Measurements from ENCODE around the gene LRP3.
"Not testable (repeated sequence)": the region's sequence is repeated elsewhere in the genome, so short reads cannot be mapped to it uniquely, and the experiment has no call there.

Gene LRP3

GRCh38 chr19:33193865-33194362 is at the start of gene LRP3:
LRP3 (plus strand) TSS chr19:33194330; CDS start chr19:33194786, 456 bp downstream.
- no peak for DNase-seq (ENCODE audit: extremely low read depth in 1 of 2, low read depth in 1 of 2)

GRCh38 chr19:33146209-33146608 is 47.9 kb upstream of the LRP3 start:
- DNase-seq (ENCODE audit: extremely low read depth in 1 of 2, low read depth in 1 of 2), result no peak

GRCh38 chr19:33147538-33147937 is 46.6 kb upstream of the LRP3 start:
- DNase-seq (ENCODE audit: extremely low read depth in 1 of 2, low read depth in 1 of 2), result no peak

- DNase-seq (ENCODE audit: extremely low read depth in 1 of 2, low read depth in 1 of 2), result no peak
These were observed 43.1 kb upstream of the LRP3 start for GRCh38 chr19:33150852-33151518.

GRCh38 chr19:33152176-33152575 is 42.0 kb upstream of the LRP3 start:
- no peak for DNase-seq (ENCODE audit: extremely low read depth in 1 of 2, low read depth in 1 of 2)

GRCh38 chr19:33152625-33153024 is 41.5 kb upstream of the LRP3 start:
- not testable (repeated sequence) for DNase-seq (ENCODE audit: extremely low read depth in 1 of 2, low read depth in 1 of 2)

GRCh38 chr19:33154313-33154712 is 39.8 kb upstream of the LRP3 start:
- DNase-seq (ENCODE audit: extremely low read depth in 1 of 2, low read depth in 1 of 2), result not testable (repeated sequence)

- DNase-seq (ENCODE audit: extremely low read depth in 1 of 2, low read depth in 1 of 2), result no peak
These were observed 37.8 kb upstream of the LRP3 start for GRCh38 chr19:33156334-33156733.

GRCh38 chr19:33157906-33158305 is 36.2 kb upstream of the LRP3 start:
- DNase-seq (ENCODE audit: extremely low read depth in 1 of 2, low read depth in 1 of 2), result no peak

GRCh38 chr19:33158365-33158764 is 35.8 kb upstream of the LRP3 start:
- no peak for DNase-seq (ENCODE audit: extremely low read depth in 1 of 2, low read depth in 1 of 2)

GRCh38 chr19:33159149-33159548 is 35.0 kb upstream of the LRP3 start:
- no peak for DNase-seq (ENCODE audit: extremely low read depth in 1 of 2, low read depth in 1 of 2)

GRCh38 chr19:33159893-33160292 is 34.2 kb upstream of the LRP3 start:
- DNase-seq (ENCODE audit: extremely low read depth in 1 of 2, low read depth in 1 of 2), result no peak

- no peak for DNase-seq (ENCODE audit: extremely low read depth in 1 of 2, low read depth in 1 of 2)
These were observed 32.9 kb upstream of the LRP3 start for GRCh38 chr19:33161201-33161600.

GRCh38 chr19:33163481-33163880 is 30.6 kb upstream of the LRP3 start:
- no peak for DNase-seq (ENCODE audit: extremely low read depth in 1 of 2, low read depth in 1 of 2)

GRCh38 chr19:33166037-33166436 is 28.1 kb upstream of the LRP3 start:
- not testable (repeated sequence) for DNase-seq (ENCODE audit: extremely low read depth in 1 of 2, low read depth in 1 of 2)

- no peak for DNase-seq (ENCODE audit: extremely low read depth in 1 of 2, low read depth in 1 of 2)
These were observed 26.7 kb upstream of the LRP3 start for GRCh38 chr19:33167438-33167837.

GRCh38 chr19:33168528-33168927 is 25.6 kb upstream of the LRP3 start:
- no peak for DNase-seq (ENCODE audit: extremely low read depth in 1 of 2, low read depth in 1 of 2)

GRCh38 chr19:33171222-33171795 is 22.8 kb upstream of the LRP3 start:
- no peak for DNase-seq (ENCODE audit: extremely low read depth in 1 of 2, low read depth in 1 of 2)

- DNase-seq (ENCODE audit: extremely low read depth in 1 of 2, low read depth in 1 of 2), result no peak
These were observed 22.2 kb upstream of the LRP3 start for GRCh38 chr19:33171916-33172359.

GRCh38 chr19:33174186-33174585 is 19.9 kb upstream of the LRP3 start:
- no peak for DNase-seq (ENCODE audit: extremely low read depth in 1 of 2, low read depth in 1 of 2)

- DNase-seq (ENCODE audit: extremely low read depth in 1 of 2, low read depth in 1 of 2), result no peak
These were observed 18.9 kb upstream of the LRP3 start for GRCh38 chr19:33175156-33175782.

Measured in activated CD8-positive, alpha-beta memory T cell treated with anti-CD3 and anti-CD28 coated beads for 1 hour (primary cell).